GM19468 (cell line): ENCODE measurements around the gene SETD7.
"Not testable (repeated sequence)": the region's sequence is repeated elsewhere in the genome, so short reads cannot be mapped to it uniquely, and the experiment has no call there.

Source experiments
- ATAC-seq: cut with Tn5 transposase; IDR thresholded peaks from one replicate; pipeline ENCODE4 v1.9.1; 2021; ENCODE audit warnings: mild to moderate bottlenecking, moderate library complexity, moderate number of reproducible peaks; ENCODE audit not compliant: unreplicated experiment; ENCODE audit errors: extremely low read depth

Gene SETD7

DNA sequence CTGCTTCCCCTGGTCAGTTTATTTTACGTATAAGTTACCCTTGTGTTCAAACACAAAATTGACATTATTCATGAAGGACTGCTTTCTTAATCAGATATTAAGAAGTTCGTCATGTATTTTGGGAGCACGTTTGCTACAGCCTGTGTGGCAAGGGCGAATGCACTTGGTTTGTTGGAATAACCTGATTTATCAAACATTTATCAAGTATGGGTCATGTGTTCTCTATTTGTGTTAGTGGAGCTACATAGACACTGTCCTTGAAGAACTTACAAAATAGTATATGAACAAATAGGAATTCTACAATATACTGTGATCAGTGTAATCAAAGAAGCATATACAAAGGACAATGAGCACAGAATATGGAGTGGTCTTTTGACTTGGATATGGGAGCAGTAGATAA lies 79.7 kb downstream of the SETD7 start:
- ATAC-seq, result no peak

DNA sequence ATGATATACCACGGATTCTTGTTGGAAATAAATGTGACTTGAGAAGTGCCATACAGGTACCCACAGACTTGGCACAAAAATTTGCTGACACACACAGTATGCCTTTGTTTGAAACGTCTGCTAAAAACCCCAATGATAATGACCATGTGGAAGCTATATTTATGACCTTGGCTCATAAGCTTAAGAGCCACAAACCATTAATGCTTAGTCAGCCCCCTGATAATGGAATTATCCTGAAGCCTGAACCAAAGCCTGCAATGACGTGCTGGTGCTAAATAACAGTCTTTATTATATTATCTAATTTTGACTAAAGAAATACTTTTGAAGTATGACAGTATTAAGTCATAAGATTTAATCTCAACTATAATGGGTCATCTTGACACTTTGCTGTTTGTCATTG lies 83.2 kb downstream of the SETD7 start:
- no peak for ATAC-seq

DNA sequence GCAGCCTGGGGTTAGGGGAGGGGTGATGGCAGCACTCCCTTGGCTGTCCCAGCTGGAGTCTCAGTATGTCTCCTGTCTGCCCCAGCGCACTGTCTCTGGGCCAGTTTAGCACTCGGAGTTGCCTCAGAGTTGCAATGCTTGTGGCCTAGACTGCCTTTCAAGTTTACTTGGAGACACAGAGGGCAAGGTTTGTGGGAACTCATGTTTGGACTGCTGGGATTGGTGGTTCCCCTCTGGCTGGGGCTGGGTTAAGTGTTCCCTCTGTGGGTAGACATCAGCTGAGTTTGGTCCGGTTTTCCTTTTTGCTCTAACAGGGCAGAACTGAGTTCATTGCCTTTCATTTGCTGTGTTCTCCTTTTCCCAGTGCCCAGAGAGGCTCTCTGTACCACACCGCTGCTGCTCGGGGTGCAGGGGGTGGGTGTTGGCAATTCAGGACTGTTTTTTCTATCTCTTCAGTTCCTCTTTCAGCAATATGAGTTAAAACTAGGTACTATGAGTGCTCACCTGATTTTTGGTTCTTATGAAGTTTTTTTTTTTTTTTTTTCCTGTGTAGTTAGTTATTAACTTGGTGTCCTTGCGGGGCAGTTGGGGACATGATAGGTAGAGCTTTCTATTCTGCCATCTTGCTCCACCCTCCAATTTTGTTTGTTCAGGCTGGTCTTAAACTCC lies 84.9 kb downstream of the SETD7 start:
- ATAC-seq, result no peak

DNA sequence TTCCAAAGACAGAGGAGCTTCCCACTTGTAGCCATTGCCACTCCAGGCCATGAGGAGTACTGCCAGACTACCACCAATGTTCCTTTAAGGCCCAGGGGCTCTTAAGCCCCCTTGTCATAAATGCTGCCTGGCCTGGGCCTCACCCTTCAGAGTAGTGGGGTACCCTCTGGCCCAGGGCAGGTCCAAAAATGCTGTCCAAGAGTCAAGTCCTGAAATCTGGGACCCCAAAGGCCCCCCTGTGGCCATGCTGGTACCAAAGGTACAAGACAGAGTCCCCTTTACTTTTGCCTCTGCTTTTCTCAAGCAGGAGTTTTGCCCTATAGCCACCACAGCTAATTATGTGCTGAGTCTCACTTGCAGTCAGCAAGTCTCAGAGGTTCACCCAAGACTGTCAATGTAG lies 85.7 kb downstream of the SETD7 start:
- no peak for ATAC-seq

GRCh38 chr4:139469869-139470268 lies 86.2 kb downstream of the SETD7 start:
- ATAC-seq, result no peak

DNA sequence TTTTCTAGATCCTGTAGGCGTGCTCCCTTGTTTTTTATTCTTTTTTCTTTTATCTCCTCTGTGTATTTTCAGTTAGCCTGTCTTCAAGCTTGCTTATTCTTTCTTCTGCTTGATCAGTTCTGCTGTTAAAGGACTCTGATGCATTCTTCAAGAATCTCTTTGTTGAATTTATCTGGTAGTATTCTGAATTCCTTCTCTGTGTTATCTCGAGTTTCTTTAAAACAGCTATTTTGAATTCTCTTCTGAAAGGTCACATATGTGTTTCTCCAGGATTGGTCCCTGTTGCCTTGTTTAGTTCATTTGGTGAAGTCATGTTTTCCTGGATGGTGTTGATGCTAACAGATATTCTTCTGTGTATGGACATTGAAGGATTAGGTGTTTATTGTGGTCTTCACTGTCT lies 86.8 kb downstream of the SETD7 start:
- ATAC-seq, result no peak

DNA sequence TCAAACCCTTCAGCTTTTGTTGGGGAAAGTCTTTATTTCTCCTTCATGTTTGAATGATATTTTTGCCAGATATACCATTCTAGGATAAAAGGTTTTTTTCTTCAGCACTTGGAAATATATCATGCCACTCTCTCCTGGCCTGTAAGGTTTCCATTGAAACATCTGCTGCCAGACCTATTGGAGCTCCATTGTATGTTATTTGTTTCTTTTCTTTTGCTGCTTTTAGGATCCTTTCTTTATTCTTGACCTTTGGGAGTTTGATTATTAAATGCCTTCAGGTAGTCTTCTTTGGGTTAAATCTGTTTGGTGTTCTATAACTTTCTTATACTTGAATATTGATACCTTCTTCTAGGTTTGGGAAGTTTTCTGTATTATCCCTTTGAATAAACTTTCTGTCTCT lies 87.3 kb downstream of the SETD7 start:
- not testable (repeated sequence) for ATAC-seq

GRCh38 chr4:139465922-139466321 lies 90.1 kb downstream of the SETD7 start:
- ATAC-seq, result no peak

- ATAC-seq, result not testable (repeated sequence)
These were observed 91.5 kb downstream of the SETD7 start for GRCh38 chr4:139464512-139464911.

GRCh38 chr4:139461022-139461628 lies 94.9 kb downstream of the SETD7 start:
- ATAC-seq, result no peak

- no peak for ATAC-seq
These were observed 95.5 kb downstream of the SETD7 start for GRCh38 chr4:139460565-139460964.

DNA sequence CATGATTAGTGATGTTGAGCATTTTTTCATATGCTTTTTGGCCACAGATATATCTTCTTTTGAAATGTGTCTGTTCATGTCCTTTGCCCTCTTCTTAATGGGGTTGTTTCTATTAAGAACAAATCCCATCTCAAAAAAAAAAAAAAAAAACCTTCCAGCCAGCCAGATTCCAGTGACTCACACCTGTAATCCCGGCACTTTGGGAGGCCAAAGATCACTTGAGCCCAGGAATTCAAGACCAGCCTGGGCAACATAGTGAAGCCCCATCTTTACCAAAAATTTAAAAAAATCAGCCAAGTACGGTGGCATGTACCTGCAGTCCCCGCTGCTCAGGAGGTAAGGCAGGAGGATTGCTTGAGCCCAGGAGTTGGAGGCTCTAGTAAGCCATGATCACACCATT lies 97.0 kb downstream of the SETD7 start:
- ATAC-seq, result no peak

GRCh38 chr4:139458543-139458942 lies 97.5 kb downstream of the SETD7 start:
- no peak for ATAC-seq

GRCh38 chr4:139457318-139457717 lies 98.7 kb downstream of the SETD7 start:
- ATAC-seq, result no peak

- no peak for ATAC-seq
These were observed 100.9 kb downstream of the SETD7 start for GRCh38 chr4:139455126-139455538.

- ATAC-seq, result no peak
These were observed 101.6 kb downstream of the SETD7 start, which contains the start of gene RAB33B for GRCh38 chr4:139454111-139455045. RAB33B (plus strand) TSS chr4:139454121; CDS start chr4:139454196, 75 bp downstream.

DNA sequence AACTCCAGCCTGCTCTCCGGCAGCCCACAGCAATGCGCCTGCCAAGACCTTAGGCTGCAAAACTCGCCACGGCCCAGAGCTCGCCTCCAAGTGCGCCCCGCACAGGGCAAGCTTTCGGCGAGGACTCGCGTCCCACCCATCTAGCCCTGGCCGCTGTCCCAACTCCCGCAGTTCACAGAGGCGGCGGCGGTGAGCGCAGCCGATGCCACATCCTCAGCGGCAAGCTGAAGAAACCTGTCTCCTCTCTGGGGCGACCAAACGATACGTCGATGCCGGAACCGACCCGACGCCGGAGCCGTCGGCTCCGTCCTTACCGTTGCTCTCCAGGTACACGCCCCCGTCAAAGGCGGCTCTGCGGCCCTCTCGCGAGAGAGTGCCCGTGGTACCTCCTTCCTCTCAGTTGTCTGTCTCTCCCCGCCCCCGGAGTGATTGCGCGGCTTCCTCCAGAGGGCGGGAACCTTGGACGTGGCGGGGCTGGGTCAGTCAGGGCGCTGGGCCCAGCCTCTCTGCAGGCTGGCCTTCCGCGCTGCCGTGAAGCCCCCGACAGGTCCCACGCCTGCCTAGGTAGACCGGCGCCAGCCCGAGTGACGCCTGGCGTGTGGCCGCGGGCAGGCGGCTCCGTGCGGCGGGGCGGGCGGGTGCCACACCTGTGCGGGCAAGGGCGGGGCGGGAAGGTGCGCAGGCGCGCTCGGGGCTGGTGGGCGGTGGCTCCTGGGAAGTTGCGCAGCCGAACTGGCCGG lies 102.5 kb downstream of the SETD7 start:
- peak; percentile 83 for ATAC-seq

GRCh38 chr4:139453041-139453370 lies 103.0 kb downstream of the SETD7 start:
- peak; percentile 37 for ATAC-seq

DNA sequence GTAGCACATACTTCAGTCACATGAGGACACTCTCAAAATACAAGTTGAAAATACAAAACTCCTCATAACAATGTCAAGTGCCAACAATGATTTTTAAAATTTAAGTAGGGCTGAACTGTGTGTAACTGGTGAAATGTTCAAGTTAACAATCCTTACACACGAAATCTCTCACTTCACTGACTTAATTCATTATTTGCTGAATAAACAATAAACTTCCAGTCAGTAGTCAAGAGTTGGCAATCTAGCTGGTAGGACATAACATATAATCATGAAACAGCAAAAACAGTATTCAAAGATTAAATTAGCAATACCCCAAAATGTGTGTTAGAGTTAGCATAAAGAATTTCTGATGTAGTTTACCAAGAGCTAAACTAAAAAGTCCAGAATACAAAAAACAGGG lies 104.0 kb downstream of the SETD7 start:
- ATAC-seq, result no peak

GRCh38 chr4:139450586-139450985 lies 105.4 kb downstream of the SETD7 start:
- no peak for ATAC-seq
